ENCODE data around the gene UNC13A.

Gene UNC13A

DNA sequence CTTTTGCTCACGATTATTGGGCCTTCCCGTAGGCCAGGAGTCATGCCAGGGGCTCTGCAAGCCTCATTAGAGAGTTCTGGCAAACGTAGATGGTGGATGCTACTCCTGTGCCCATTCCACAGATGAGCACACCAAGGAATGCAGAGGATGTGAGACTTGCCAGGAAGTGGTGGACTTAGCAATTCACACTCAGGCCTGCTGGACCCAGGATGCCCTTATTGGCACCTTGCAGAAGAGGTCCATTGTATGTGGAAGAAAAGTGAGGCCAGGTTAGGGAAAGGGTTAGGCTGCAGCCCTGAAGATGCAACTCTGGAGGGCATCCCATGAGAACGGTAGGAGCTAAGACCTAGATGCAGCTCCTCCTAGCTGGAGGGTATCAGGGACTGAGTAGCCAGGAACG is 5.9 kb downstream of the UNC13A start:
- TF ChIP-seq, protein P1, sequence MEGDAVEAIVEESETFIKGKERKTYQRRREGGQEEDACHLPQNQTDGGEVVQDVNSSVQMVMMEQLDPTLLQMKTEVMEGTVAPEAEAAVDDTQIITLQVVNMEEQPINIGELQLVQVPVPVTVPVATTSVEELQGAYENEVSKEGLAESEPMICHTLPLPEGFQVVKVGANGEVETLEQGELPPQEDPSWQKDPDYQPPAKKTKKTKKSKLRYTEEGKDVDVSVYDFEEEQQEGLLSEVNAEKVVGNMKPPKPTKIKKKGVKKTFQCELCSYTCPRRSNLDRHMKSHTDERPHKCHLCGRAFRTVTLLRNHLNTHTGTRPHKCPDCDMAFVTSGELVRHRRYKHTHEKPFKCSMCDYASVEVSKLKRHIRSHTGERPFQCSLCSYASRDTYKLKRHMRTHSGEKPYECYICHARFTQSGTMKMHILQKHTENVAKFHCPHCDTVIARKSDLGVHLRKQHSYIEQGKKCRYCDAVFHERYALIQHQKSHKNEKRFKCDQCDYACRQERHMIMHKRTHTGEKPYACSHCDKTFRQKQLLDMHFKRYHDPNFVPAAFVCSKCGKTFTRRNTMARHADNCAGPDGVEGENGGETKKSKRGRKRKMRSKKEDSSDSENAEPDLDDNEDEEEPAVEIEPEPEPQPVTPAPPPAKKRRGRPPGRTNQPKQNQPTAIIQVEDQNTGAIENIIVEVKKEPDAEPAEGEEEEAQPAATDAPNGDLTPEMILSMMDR (IDR thresholded peaks at IDR 0.05): no peak
- no peak for DNase-seq
- H3K9me3 ChIP-seq: no peaks in the 10 kb centered on the region
- H3K4me1 ChIP-seq: peaks cover 14 to 45% (median 29%) of the 10 kb centered on the region in 4 donors
- no peaks in the 10 kb centered on the region for H3K36me3 ChIP-seq
- intact Hi-C loops (cut with DNase I; ENCODE audit: low total_unique reads): loop anchor here (5.0 kb wide), 1 partner anchor 35 kb away; the partner anchor contains the start of gene MAP1S
- no peak overlapping the region for H3K4me3 ChIP-seq
- no peak overlapping the region for H3K27ac ChIP-seq
- peaks cover 0 to 38% of the 10 kb centered on the region in 2 donors for H3K27me3 ChIP-seq

DNA sequence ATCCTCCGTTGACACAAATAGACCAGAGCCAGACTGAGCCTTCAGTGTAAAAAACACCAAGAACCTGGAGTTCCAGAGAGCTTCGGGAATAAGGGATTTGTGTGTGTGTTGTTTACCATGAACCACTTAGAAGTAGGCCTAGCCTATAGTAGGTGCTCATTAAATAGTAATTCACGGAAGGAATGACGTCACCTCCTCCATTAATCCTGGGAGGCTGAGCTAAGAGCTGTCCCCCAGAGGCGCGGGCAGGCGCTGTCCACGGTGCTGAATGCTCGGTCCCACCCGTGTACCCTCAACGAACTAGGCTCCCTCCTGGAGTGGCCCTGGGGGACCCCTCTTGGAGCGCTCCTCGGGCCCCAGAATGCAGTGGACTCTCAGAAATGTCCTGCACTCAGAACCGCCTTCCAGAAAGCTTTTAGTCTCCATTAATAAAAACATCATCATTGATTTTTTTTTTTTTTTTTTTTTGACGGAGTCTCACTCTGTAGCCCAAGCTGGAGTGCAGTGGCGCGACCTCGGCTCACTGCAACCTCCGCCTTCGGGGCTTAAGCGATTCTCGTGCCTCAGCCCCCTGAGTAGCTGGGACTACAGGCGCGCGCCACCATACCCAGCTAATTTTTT is 6.5 kb downstream of the UNC13A start:
- Histone ChIP-seq H3K4me3 (no peak overlapping the region), H3K9me3 (no peaks in the 10 kb centered on the region), H3K27me3 (peaks cover 0 to 37% of the 10 kb centered on the region in 2 donors), H3K27ac (no peak overlapping the region), H3K36me3 (no peaks in the 10 kb centered on the region), H3K4me1 (peaks cover 12 to 39% (median 24%) of the 10 kb centered on the region in 4 donors)
- TF ChIP-seq, protein P1 (IDR thresholded peaks at IDR 0.05): no peak
- no peak for DNase-seq
- intact Hi-C loops (cut with DNase I; ENCODE audit: low total_unique reads): loop anchor here (5.0 kb wide), 1 partner anchor 36 kb away; the partner anchor contains the start of gene MAP1S

DNA sequence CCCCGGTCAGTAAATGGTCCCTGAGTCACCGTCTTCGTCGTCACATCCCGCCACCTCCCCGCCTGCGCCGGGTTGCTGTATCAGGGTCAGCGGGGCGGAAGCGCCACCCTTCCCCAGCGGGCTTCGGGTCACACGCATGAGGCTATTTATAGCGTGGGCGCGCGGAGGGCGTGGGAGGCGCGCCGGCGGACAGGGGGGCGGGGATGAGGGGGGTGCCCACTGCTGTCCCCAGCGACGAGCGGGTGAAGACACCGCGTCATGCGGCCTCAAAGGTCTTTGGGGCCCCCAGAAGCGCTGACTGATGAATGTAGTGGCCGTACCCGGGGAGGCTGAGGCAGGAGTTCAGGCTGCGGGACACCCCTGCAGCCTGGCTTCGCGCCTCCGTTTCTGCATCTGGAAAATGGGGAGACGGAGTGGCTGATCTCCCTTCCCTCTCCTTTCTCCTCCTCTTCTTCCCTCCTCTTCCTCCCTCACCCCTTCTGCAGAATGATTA is 7.9 kb downstream of the UNC13A start:
- DNase-seq: peak; percentile 82 to 94
- Histone ChIP-seq H3K4me1 (peaks cover 8 to 34% (median 15%) of the 10 kb centered on the region in 4 donors), H3K36me3 (no peaks in the 10 kb centered on the region), H3K4me3 (peak overlapping the region; percentile 45 to 47), H3K27me3 (peaks cover 0 to 27% of the 10 kb centered on the region in 2 donors), H3K9me3 (no peaks in the 10 kb centered on the region), H3K27ac (peak overlapping the region; percentile 54 to 85)
- intact Hi-C loops (cut with DNase I; ENCODE audit: low total_unique reads): loop anchor here (5.0 kb wide), 1 partner anchor 37 kb away; the partner anchor contains the start of gene MAP1S
- TF ChIP-seq, protein P1 (IDR thresholded peaks at IDR 0.05): no peak

DNA sequence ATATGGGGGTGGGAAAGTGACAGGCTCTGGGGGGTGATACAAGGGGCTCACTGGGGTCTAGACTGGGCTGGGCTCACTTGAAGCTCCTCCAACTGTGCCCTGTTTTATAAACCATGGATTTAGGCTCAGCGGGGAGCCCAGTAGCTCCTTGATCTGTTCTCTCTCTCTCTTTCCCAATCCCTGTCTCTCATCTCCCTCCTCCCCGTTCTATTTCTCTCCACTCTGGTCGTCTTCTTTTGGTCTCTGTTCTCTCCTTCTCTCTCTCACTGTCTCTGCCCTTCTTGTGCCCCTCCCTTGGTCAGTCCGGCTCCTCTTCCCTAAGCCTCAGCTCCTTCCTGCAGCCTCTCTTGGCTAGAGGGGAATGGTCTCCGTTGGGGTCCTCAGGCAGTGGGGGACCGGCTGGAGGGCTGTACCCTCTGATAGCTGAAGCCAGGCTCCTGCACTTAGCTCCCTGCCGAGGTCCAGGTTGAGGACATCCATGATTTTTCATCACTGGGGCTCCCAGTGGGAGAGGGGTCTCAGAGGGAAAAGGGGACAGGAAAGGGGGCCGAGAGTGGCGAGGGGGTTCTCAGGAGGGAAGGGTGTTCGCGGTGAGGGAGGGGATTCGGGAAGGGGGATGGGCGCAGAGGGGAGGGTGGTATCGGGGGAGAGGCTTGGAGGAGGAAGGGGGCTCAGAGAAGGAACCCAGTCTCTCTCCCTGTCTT is 8.5 kb downstream of the UNC13A start:
- Histone ChIP-seq H3K27me3 (peaks cover 0 to 23% of the 10 kb centered on the region in 2 donors), H3K4me1 (peaks cover 8 to 40% (median 15%) of the 10 kb centered on the region in 4 donors), H3K4me3 (peak overlapping the region; percentile 45 to 47), H3K36me3 (no peaks in the 10 kb centered on the region), H3K9me3 (no peaks in the 10 kb centered on the region), H3K27ac (peak overlapping the region; percentile 54 to 85)
- intact Hi-C loops (cut with DNase I; ENCODE audit: low total_unique reads): loop anchor here (5.0 kb wide), 1 partner anchor 38 kb away; the partner anchor contains the start of gene MAP1S
- TF ChIP-seq, protein P1 (IDR thresholded peaks at IDR 0.05): no peak
- DNase-seq: no peak

DNA sequence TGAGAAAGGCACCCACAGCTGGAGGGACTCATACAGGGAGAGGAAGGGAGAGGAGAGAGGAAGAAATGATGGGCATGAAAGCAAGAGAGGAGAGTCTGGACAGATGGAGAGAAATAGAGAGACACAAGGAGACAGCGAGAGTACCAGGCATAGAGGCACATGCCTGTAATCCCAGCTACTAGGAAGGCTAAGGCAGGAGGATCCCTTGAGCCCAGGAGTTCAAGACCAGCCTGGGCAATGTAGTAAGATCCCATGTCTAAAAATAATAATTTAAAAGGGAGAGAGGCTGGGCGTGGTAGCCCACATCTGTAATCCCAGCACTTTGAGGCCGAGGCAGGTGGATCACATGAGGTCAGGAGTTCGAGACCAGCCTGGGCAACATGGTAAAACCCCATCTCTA is 9.3 kb downstream of the UNC13A start:
- no peaks in the 10 kb centered on the region for H3K36me3 ChIP-seq
- H3K4me1 ChIP-seq: peaks cover 8 to 49% (median 15%) of the 10 kb centered on the region in 4 donors
- intact Hi-C loops (cut with DNase I; ENCODE audit: low total_unique reads): no loop called here
- peak overlapping the region in 1 of 2 donors; percentile 85 for H3K27ac ChIP-seq
- peaks cover 0 to 16% of the 10 kb centered on the region in 2 donors for H3K27me3 ChIP-seq
- no peaks in the 10 kb centered on the region for H3K9me3 ChIP-seq
- no peak overlapping the region for H3K4me3 ChIP-seq
- no peak for DNase-seq
- TF ChIP-seq, protein P1 (IDR thresholded peaks at IDR 0.05): no peak

Measured in tibial artery (tissue), 4 donors.